ENCODE results near the gene DGKB. TPM values are rescaled to one million over a fixed set of nuclear protein-coding genes. Genes with fewer than 3 reads are reported as not detected.

Gene DGKB
- total RNA-seq, 4 donors from 2014 or later, result 0.27 to 0.88 (median 0.76) TPM; not detected in 1

GRCh38 chr7:14899030-14899429 is 3.5 kb downstream of the DGKB start:
- H3K4me3 ChIP-seq, result no peak overlapping the region
- DNase-seq, result no peak
- H3K36me3 ChIP-seq, result no peaks in the 10 kb centered on the region
- no peaks in the 10 kb centered on the region for H3K9me3 ChIP-seq
- TF ChIP-seq POLR2A (IDR thresholded peaks at IDR 0.05), result no peak
- no peak for TF ChIP-seq CTCF (IDR thresholded peaks at IDR 0.05)
- no peaks in the 10 kb centered on the region for H3K27me3 ChIP-seq
- H3K27ac ChIP-seq, result no peak overlapping the region
- H3K4me1 ChIP-seq, result no peaks in the 10 kb centered on the region

- no peak overlapping the region for H3K27ac ChIP-seq
- no peaks in the 10 kb centered on the region for H3K27me3 ChIP-seq
- H3K9me3 ChIP-seq, result no peaks in the 10 kb centered on the region
- H3K4me1 ChIP-seq, result no peaks in the 10 kb centered on the region
- no peak overlapping the region for H3K4me3 ChIP-seq
- TF ChIP-seq POLR2A (IDR thresholded peaks at IDR 0.05) (no peak), CTCF (IDR thresholded peaks at IDR 0.05) (no peak)
- no peak for DNase-seq
- H3K36me3 ChIP-seq, result no peaks in the 10 kb centered on the region
These were observed 6.1 kb downstream of the DGKB start for GRCh38 chr7:14896461-14896860.

GRCh38 chr7:14894826-14895225 is 7.7 kb downstream of the DGKB start:
- Histone ChIP-seq H3K9me3 (no peaks in the 10 kb centered on the region), H3K4me1 (no peaks in the 10 kb centered on the region), H3K4me3 (no peak overlapping the region), H3K27ac (no peak overlapping the region), H3K36me3 (no peaks in the 10 kb centered on the region), H3K27me3 (no peaks in the 10 kb centered on the region)
- no peak for DNase-seq
- TF ChIP-seq POLR2A (IDR thresholded peaks at IDR 0.05) (no peak), CTCF (IDR thresholded peaks at IDR 0.05) (no peak)

- Histone ChIP-seq H3K9me3 (no peaks in the 10 kb centered on the region), H3K27me3 (no peaks in the 10 kb centered on the region)
- TF ChIP-seq CTCF (IDR thresholded peaks at IDR 0.05) (no peak), POLR2A (IDR thresholded peaks at IDR 0.05) (no peak)
These were observed 9.6 kb downstream of the DGKB start for GRCh38 chr7:14892961-14893360.

GRCh38 chr7:14891289-14891688 is 11.3 kb downstream of the DGKB start:
- Histone ChIP-seq H3K9me3 (no peaks in the 10 kb centered on the region), H3K27me3 (no peaks in the 10 kb centered on the region), H3K27ac (no peak overlapping the region), H3K36me3 (no peaks in the 10 kb centered on the region), H3K4me3 (no peak overlapping the region), H3K4me1 (no peaks in the 10 kb centered on the region)
- TF ChIP-seq POLR2A (IDR thresholded peaks at IDR 0.05), result no peak
- TF ChIP-seq CTCF (IDR thresholded peaks at IDR 0.05), result no peak
- DNase-seq, result no peak

More at GRCh38 chr7:14892961-14893360, 9.6 kb downstream of the DGKB start:
- Histone ChIP-seq H3K27ac (no peak overlapping the region), H3K4me1 (no peaks in the 10 kb centered on the region), H3K4me3 (no peak overlapping the region), H3K36me3 (no peaks in the 10 kb centered on the region)
- DNase-seq, result no peak

GRCh38 chr7:14888962-14889361 is 13.6 kb downstream of the DGKB start:
- Histone ChIP-seq H3K4me1 (no peaks in the 10 kb centered on the region), H3K27me3 (no peaks in the 10 kb centered on the region), H3K36me3 (no peaks in the 10 kb centered on the region), H3K4me3 (no peak overlapping the region), H3K27ac (no peak overlapping the region), H3K9me3 (no peaks in the 10 kb centered on the region)
- TF ChIP-seq POLR2A (IDR thresholded peaks at IDR 0.05), result no peak
- TF ChIP-seq CTCF (IDR thresholded peaks at IDR 0.05), result no peak
- DNase-seq, result no peak
